Suppressor macrophage (primary cell): Measurements from ENCODE around the gene MED17.

Experiments used
- DNase-seq, 4 experiments: peaks; one replicate each; pipeline ENCODE4 v3.0.0-alpha.2; 2020 to 2022

MED17 gene

GRCh38 chr11:93852242-93852641 lies 68.2 kb downstream of the MED17 start:
- DNase-seq, result no peak

- no peak for DNase-seq
Observed at GRCh38 chr11:93857413-93858120, 73.5 kb downstream of the MED17 start.

GRCh38 chr11:93858121-93858775 lies 74.2 kb downstream of the MED17 start:
- no peak for DNase-seq

- DNase-seq, result no peak
Observed at GRCh38 chr11:93861808-93862207, 77.7 kb downstream of the MED17 start.
